Jurkat, Clone E6-1 (cell line): Measurements from ENCODE around the gene SLX9.

ENCODE experiments used
- DNase-seq: peaks from one replicate; pipeline ENCODE4 v3.0.0-alpha.2; 2011; ENCODE audit warnings: low read depth, low spot score
- H3K4me3 ChIP-seq: 2 replicates; pipeline ENCODE4 v1.5.1; 2011; ENCODE audit warnings: mild to moderate bottlenecking, low read length, control low read depth, moderate library complexity

SLX9 gene

GRCh38 chr21:44938772-44939531 is 877 bp upstream of the SLX9 start:
- peak overlapping the region; percentile 60 for H3K4me3 ChIP-seq
- no peak for DNase-seq

DNA sequence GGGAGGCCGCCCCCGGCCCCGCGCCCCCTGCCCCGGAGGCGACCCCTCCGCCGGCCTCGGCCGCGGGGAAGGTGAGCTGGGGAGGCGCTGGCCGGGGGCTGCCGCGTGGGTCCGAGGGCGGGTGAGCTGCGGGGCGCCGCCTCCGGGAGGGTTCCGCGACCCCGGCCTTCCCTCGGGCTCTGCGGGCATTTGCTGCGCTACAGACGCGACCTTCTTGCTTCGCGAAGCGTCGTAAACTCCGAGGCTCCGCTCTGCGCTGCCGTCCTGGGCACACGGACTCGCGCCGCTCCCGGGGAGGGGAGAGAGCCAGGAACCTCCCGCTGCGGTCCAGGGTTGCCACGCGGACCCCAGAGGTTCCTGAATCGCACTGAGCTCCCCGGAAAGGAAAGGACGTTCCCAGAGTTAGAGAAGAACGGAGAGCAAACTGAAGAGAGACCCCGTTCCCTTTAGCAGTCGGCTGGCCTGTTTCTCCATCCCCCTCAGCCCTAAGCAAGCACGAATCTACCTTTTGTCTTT is 345 bp downstream of the SLX9 start:
- H3K4me3 ChIP-seq = peak overlapping the region; percentile 60
- DNase-seq = no peak

DNA sequence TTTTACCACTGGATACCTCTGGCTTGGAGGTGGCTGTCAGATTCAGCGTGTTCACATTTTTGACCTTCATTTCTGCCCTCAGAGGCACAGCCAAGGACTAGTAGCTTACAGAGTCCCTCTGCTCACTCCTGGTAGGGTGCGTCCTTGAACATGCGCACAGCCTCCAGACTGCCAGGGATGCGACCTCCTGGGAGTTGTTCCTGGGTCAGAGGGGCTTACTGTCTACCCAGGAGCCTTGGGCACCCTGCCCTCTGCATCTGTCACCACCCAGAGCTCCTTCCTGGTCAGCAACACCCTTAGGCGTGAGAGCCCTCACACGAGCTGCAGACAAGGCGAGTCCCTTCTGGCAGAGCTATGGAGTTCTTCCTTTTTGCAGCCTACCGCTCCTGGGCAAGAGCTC is 1.7 kb downstream of the SLX9 start:
- peak overlapping the region; percentile 60; the same call in 1 of the 2 replicates for H3K4me3 ChIP-seq
- no peak for DNase-seq

GRCh38 chr21:44942566-44942965 is 2.7 kb downstream of the SLX9 start:
- no peak for DNase-seq
- H3K4me3 ChIP-seq = no peak overlapping the region

GRCh38 chr21:44943005-44943685 is 3.3 kb downstream of the SLX9 start:
- no peak overlapping the region for H3K4me3 ChIP-seq
- no peak for DNase-seq

- no peak overlapping the region for H3K4me3 ChIP-seq
- no peak for DNase-seq
Observed at GRCh38 chr21:44943686-44944550, 4.1 kb downstream of the SLX9 start.

GRCh38 chr21:44944596-44944995 is 4.8 kb downstream of the SLX9 start:
- H3K4me3 ChIP-seq = no peak overlapping the region
- no peak for DNase-seq

DNA sequence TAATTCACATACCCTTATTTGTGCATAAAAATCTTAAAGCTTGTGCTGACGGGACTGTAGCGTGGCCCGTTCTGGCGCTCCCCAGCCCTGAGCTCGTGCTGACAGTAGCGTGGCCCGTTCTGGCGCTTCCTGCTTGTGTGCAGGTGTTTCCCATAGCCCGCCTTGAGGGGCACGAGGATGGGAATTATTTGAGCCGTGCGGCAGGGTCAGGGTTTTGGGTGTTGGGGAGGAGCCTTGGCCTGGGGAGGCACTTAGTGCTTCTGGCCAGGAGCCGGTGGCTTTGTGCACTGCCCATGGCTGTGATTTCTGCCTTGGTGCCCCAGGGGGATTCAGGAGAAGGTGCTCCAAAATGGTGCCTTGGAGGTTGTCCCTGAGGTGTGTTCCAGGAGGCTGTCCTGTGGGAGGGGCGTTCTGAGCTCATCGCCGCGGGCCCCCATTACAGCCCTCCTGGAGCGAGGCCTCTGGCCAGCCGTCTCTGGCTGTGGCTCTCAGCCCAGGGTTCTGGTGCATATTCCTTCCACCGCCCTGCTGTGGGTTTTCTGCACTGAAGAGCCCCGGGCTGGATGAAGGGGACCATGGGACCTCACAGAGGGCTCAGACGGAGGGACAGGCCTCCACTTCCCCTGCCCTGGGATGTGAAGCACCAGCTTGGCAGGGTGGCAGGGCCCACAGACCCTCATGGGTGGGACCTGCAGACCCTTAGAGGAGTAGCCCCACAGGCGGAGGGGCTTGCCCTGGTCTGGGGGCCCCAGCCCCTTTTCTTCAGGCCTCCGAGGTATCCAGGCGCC is 6.6 kb downstream of the SLX9 start:
- DNase-seq = no peak

DNA sequence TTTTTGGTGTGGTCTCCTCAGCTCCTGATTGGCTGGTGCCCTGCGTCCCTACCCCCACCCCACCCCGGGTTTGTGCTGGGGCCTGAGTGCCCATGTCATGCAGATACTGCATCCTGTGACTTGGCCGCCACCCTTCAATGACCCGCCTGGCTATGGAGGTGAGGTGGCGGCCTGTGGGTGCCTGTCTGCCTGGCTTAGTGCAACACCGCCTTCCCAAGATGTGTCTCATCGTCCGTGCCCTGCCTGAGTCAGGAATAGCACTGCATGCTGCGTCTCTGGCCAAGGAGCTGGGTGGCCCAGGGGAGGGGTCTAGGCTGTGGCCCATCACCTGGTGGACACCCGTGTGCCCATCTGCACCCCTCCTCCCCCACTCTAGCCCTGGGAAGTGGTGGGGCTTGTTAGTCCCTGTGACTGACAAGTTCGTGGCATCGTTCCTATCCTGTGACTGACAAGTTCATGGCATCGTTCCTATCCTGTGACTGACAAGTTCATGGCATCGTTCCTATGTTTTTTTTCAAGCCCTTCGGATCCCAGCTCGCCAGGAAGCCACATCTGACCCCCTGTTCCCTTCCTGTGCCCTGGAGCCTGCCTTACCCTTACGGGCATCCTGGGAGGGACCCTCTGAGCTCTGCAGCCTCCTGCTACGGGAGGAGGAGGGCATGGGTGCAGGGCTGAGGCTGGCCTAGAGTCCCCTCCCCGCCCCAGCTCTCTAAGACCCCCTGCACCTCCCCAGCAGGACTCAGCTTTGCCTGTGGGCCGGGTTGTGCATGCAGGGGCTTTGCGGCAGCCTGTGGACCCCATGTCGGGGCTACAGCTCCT is 7.5 kb downstream of the SLX9 start:
- no peak for DNase-seq
- H3K4me3 ChIP-seq = no peak overlapping the region

More for the DNA sequence above, 6.6 kb downstream of the SLX9 start:
- no peak overlapping the region for H3K4me3 ChIP-seq

- DNase-seq = no peak
- H3K4me3 ChIP-seq = no peak overlapping the region
Observed at GRCh38 chr21:44947930-44948331, 8.1 kb downstream of the SLX9 start.

DNA sequence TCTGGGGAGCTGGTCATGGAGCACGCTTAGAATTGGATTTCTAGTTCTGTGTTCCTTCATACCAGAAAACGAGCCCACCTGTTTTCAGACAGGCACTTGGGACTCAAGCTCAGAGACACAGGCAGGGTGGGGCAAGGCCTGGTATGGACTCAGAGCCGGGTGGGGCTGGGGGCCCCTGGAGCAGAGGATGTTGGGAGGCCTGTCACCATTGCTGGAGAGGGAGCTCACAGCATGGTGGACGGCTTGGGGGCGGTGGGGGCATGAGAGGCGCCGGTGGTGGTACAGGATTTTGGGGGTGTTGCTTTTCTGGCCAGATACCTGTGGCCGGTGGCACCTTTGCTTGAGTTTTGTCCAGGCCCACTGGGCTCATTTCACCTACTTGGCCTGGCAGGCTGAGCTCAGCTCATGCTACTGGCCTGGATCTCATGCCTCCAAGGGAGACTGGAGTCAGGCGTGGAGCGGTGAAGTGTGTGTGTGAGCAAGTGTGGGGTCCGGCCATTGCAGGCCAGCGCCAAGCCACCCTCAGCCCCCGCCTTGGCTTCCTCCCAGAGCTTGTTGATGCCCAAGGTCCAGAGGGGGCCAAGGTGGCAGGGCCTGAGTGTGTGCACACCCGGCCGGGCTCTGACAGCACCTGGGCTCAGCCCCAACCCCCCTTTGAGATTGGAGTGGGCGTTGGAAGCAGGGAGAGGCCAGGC is 8.7 kb downstream of the SLX9 start:
- H3K4me3 ChIP-seq = no peak overlapping the region
- DNase-seq = no peak

DNA sequence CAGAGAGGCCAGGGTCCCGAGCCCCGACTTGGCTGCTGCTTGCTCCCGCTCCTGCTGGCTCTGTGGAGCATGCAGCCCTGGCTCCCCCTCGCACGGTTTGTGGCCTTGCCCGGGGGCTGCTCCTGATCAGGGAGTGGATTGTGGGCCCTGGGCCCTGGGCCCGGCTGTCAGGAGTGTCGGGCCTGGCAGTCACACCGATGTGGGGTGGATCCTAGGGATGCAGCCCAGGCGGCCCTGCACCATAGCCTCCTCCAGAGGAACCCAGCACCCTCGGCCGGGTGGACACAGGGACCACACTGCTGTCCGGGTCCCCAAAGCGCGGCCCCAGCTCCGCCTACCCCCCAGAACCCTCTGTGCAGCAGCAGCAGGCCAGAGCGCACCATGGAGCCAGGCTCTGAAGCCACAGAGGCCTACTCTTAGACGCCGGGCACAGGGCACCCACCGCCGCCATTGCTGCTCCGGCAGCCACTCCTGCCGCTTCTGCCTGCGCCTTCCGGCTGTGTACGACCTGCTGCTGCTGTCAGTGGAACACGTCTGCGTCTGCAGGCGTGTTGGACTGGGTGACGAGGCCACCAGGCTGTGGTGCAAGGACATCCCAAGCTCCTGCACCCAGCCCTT is 9.4 kb downstream of the SLX9 start:
- no peak overlapping the region for H3K4me3 ChIP-seq
- no peak for DNase-seq

GRCh38 chr21:44949779-44950198 is 10.0 kb downstream of the SLX9 start:
- no peak for DNase-seq
- H3K4me3 ChIP-seq = no peak overlapping the region

DNA sequence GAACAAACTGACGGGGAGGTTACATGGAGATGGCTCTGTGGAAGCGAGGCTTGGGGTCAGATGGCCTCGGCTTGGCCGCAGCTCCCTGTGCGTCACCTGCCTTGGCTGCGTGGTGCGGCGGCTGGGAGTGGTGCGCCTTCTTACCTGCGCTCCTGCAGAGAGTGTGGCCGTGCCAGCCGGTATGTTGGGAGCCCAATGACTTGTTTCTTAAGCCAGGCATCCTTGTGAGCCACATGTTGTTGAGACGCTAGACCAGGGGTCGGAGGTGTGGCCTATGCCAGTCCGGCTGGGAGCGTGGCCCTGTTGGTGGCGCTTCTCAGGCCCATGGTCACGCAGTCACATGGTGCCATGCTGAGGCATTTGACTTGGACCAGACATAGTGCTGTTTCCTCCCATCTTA is 10.5 kb downstream of the SLX9 start:
- H3K4me3 ChIP-seq = no peak overlapping the region
- DNase-seq = no peak

DNA sequence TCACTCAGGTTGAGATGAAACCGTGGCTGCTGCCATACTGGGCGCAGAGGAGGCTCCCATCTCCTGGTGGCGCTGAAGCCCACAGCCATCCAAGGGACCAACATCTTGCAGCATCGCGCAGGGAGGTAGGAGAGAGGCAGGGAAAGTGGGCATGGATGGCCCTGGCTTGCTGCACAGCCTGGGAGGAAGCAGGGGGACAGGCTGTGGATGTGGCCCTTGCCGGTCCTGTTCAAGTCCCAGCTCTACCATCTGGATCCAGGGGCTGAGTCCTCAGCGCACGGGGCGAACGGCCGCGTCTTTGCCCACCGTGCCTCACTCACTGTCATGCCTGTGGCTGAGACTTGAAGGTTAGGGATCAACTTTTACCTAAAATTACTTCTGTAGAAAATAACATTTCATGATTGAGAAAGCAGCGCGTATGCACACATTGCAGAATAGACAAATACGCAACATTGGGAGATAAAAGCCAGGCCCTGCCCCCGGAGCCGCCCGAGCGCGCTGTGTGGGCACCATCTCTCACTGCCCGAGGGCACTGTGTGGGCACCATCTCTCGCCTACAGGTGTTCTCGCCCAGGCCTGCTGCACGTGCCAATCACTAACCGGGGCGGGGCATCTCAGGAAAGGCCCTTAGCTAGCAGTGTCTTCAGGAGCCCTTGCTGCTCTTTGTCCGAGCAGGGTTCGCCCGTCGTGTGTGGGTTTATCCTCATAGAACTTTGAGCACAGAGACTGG is 11.5 kb downstream of the SLX9 start:
- H3K4me3 ChIP-seq = no peak overlapping the region
- no peak for DNase-seq

DNA sequence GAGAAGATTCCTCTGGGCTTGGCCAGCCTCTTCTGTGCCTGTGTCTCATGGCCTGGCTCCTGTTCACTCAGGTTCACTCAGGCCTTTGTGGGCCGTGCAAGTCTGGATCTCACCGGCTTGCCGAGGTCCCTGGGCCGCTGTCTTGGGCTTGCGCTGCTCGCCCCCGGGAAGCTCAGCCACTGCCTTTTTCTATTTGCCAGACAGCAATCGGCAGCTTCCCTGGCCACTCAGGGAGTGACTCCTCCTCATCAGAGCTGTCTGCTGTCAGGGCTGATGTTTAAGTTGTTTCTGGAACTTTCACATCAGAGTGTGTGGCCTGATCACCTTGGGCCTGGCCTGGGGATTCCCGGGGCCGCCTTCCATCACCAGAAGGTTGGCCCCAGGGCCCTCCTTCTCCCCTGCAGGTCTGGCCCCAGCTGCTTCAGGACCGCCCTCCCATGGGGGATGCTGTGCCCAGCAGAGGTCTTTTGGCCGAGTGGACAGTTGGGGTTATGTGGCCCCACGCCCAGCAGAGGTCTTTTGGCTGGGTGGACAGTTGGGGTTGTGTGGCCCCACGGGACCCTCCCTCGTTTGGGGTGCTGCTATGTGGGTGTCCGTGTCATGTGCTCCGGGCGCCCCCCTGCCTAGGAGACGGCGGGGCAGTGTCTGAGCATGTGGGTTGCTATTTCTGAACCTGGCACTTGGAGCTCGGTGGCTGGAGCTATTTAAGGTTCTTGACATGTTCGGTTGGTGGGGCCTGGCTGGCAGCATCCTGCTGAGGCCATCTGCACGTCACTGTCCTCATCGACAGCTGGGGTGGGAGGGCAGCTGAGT is 12.5 kb downstream of the SLX9 start:
- no peak overlapping the region for H3K4me3 ChIP-seq
- no peak for DNase-seq
